Measurements from ENCODE around the gene GNAQ. TPM values are rescaled to one million over a fixed set of nuclear protein-coding genes. Genes with fewer than 3 reads are reported as not detected.

GNAQ gene
- total and polyA plus RNA-seq, 2 of the 4 experiments (the other 2 are of a cell fraction) = 23.1 to 50.7 TPM

DNA sequence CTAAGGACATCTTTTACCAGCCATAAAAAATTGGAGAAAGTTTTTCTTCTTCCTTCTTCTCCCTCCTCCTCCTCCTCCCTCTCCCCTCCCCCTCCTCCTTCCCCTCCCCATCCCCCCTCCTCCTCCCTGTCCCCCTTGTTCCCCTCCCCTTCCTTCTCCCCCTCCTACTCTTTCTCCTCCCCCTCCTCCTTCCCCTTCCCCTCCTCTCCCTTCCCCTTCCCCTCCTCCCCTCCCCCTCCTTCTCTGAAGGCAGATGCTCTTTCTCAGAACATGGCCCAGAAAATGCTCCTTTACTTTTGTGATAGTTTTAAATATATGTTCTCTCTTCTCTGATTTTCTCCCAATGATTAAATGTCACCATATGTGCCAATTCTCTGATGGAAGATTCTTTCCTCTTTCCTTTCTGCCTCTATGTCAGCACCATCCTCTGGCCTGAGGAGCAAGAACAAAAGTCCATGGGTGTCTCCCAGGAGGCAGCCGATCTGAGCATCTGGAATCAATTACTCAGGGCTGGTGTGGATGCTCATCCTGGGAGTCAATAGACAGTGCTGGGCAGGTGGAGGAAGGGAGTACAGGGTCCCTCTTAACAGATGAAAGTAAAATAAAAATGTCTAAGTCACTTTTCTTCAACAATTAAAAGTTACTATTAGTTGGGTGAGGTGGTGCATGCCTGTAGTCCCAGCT, 320.5 kb downstream of the GNAQ start (continued):
- TF ChIP-seq MXI1 (IDR thresholded peaks at IDR 0.05; ENCODE audit: borderline replicate concordance, low read depth, low read length) = no peak

DNA sequence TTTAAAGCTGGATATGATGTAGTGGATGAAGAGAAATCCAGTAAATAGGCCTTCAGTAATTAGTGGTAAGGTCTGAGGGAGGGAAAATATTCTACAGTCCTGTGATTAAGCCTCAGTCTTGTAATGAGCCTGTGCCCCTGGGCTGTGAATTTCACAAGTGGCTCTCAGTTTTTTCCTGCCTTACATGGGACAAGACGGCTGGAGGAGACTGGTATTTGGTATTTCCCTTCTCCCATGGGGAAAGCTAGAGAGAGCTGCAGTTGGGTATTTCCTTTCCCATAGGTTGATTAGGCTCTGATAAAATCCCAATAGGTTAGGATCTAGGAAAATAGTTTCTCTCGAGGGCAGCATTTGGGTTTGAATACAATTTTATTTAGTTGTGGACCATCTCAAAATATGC, 321.3 kb downstream of the GNAQ start:
- ChIA-PET POLR2A (ENCODE audit: unreplicated experiment) (no interaction called here), CTCF (no interaction called here)
- Histone ChIP-seq H2BK5ac (ENCODE audit: low read depth, low read length, poor library complexity, severe bottlenecking) (no peak overlapping the region), H3K79me1 (ENCODE audit: low read depth in 1 of 2, low read length in 2 of 2) (peaks cover 2 to 7% of the 10 kb centered on the region in 2 experiments; a peak in 1 of 4 replicates), H3K9ac (ENCODE audit: low read depth, low read length) (no peak overlapping the region), H3K27ac (ENCODE audit: insufficient read depth, low read length) (no peak overlapping the region), H2BK120ac (ENCODE audit: low read depth, low read length) (peak overlapping the region; percentile 32; the same call in 1 of the 2 replicates), H4K5ac (ENCODE audit: low read depth, low read length) (no peak overlapping the region; the same call in 1 of the 2 replicates), H3K4me2 (ENCODE audit: low read depth, low read length) (no peak overlapping the region), H2AFZ (replicated peaks; ENCODE audit: low read length, poor library complexity) (no peak overlapping the region), H2BK15ac (ENCODE audit: low read depth, low read length) (peak overlapping the region; percentile 22; the same call in 1 of the 3 replicates), H3K27me3 (ENCODE audit: control insufficient read depth, insufficient read depth, low read length) (no peaks in the 10 kb centered on the region), H2BK20ac (ENCODE audit: low read depth, low read length) (peak overlapping the region; percentile 66; the same call in 1 of the 2 replicates), H4K91ac (ENCODE audit: insufficient read depth, low read depth, low read length) (no peak overlapping the region), H2AK9ac (replicated peaks; ENCODE audit: low read depth, low read length, poor library complexity) (no peak overlapping the region), H3K4ac (ENCODE audit: low read depth, low read length) (peak overlapping the region; percentile 26; the same call in 1 of the 2 replicates), H3K18ac (ENCODE audit: low read depth, low read length) (peak overlapping the region; percentile 11; the same call in 1 of the 2 replicates), H4K20me1 (ENCODE audit: insufficient read depth, low read length) (no peaks in the 10 kb centered on the region), H4K8ac (ENCODE audit: low read depth in 2 of 2, low read length in 2 of 2) (no peak overlapping the region), H3K23ac (ENCODE audit: low read depth, low read length) (no peak overlapping the region), H3K56ac (ENCODE audit: extremely low read depth, insufficient read depth, low read length) (peak overlapping the region; percentile 35; the same call in 1 of the 2 replicates), H3K9me3 (ENCODE audit: control insufficient read depth, insufficient read depth, low read length) (peaks cover 4% of the 10 kb centered on the region; the same call in 1 of the 2 replicates), H3K36me3 (ENCODE audit: control insufficient read depth, insufficient read depth, low read length) (no peaks in the 10 kb centered on the region), H3K4me3 (ENCODE audit: insufficient read depth, low read depth, low read length) (no peak overlapping the region), H3K9me1 (ENCODE audit: insufficient read depth, low read length) (peaks cover 13% of the 10 kb centered on the region), H2AK5ac (ENCODE audit: low read depth, low read length) (no peak overlapping the region), H3K14ac (replicated peaks; ENCODE audit: low read depth, low read length) (no peak overlapping the region), H3K4me1 (ENCODE audit: control insufficient read depth, insufficient read depth, low read length) (peaks cover 22% of the 10 kb centered on the region)
- TF ChIP-seq MAFK (IDR thresholded peaks at IDR 0.05; ENCODE audit: low read depth, low read length) (no peak), RAD21 (IDR thresholded peaks at IDR 0.05; ENCODE audit: low read length) (no peak), BHLHE40 (IDR thresholded peaks at IDR 0.05; ENCODE audit: low read depth, low read length) (no peak), MXI1 (IDR thresholded peaks at IDR 0.05; ENCODE audit: borderline replicate concordance, low read depth, low read length) (no peak), CEBPB (IDR thresholded peaks at IDR 0.05; ENCODE audit: low read depth, low read length) (no peak), POLR2A (IDR thresholded peaks at IDR 0.05; ENCODE audit: low read depth, low read length) (no peak), FOS (IDR thresholded peaks at IDR 0.05; ENCODE audit: low read depth, low read length) (no peak), NFE2L2 (IDR thresholded peaks at IDR 0.05; ENCODE audit: low read depth, low read length) (no peak)
- TF ChIP-seq, protein P1, sequence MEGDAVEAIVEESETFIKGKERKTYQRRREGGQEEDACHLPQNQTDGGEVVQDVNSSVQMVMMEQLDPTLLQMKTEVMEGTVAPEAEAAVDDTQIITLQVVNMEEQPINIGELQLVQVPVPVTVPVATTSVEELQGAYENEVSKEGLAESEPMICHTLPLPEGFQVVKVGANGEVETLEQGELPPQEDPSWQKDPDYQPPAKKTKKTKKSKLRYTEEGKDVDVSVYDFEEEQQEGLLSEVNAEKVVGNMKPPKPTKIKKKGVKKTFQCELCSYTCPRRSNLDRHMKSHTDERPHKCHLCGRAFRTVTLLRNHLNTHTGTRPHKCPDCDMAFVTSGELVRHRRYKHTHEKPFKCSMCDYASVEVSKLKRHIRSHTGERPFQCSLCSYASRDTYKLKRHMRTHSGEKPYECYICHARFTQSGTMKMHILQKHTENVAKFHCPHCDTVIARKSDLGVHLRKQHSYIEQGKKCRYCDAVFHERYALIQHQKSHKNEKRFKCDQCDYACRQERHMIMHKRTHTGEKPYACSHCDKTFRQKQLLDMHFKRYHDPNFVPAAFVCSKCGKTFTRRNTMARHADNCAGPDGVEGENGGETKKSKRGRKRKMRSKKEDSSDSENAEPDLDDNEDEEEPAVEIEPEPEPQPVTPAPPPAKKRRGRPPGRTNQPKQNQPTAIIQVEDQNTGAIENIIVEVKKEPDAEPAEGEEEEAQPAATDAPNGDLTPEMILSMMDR (conservative IDR thresholded peaks at IDR 0.05; ENCODE audit: low read depth, low read length) = no peak
- no peak for DNase-seq
- no CpG with 5 or more reads among the region's 2 CpGs for WGBS, 2 experiments (ENCODE audit: extremely low coverage in 2 of 2, insufficient read length in 1 of 2)
- no TSS peak for BruUV-seq (replicated peaks)
- intact Hi-C loops (cut with micrococcal nuclease) (no loop called here), dilution Hi-C loops (cut with HindIII; ENCODE audit: low sequenced_read_pairs, unreplicated experiment) (no loop called here), in situ Hi-C loops (cut with MboI; ENCODE audit: low sequenced_read_pairs) (no loop called here)
- no peak for ATAC-seq (ENCODE audit: low read depth)

Data from IMR-90 (cell line).